Measurements from ENCODE around the gene RNF220. TPM values are rescaled to one million over a fixed set of nuclear protein-coding genes. Genes with fewer than 3 reads are reported as not detected.

Gene RNF220
- total and polyA plus RNA-seq, 2 of the 13 experiments (the other 11 are each of a cell fraction or from before 2014, with no cell fraction given): 48.2 to 72.1 TPM

DNA sequence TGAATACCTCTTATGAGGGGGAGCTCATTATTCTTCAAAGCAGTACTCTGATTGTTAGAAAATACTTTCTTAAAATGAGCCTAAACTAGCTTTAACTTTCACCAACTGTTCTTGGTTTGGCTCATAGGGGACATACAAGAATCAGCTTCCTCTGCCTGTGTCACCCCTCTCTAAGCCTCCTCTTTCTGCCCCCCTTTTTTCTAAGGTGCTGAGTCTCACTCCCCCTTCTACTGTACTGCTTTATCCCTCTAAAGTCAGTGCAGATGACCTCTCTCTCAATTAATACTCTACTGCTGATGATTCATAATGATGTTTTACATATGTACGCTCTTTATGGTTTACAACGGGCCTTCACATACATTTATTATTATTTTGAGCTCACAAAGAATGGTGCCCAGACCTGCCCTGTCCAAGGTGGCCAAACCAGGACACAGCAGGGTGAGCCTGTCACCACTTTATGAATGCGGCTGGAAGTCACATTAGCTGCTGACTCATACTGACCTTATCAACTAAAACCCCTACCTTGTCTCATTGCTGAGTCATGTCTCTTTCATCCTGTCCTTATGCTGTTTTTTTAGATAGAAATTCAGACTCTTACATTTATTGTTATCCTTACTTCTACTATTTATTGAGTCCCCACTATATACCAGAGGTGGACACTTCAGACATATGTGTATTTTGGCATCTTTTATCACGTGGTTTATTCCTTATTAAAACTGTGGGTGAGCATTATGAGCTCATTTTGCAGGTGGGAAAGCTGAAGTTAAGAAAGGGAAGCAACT is 126.9 kb downstream of the RNF220 start (continued):
- no peak for TF ChIP-seq ZNF234 (CRISPR knock-in tag; conservative IDR thresholded peaks at IDR 0.05)
- no peak for TF ChIP-seq SRY (CRISPR knock-in tag; IDR thresholded peaks at IDR 0.05)
- TF ChIP-seq KAT8 (CRISPR knock-in tag; IDR thresholded peaks at IDR 0.05): 0 out of 2 replicates have a peak, but pooled peaks have one; percentile 11
- TF ChIP-seq ZFP36L2 (CRISPR knock-in tag; IDR thresholded peaks at IDR 0.05): no peak
- TF ChIP-seq, protein P1, sequence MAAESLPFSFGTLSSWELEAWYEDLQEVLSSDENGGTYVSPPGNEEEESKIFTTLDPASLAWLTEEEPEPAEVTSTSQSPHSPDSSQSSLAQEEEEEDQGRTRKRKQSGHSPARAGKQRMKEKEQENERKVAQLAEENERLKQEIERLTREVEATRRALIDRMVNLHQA (CRISPR knock-in tag; IDR thresholded peaks at IDR 0.05): no peak
- peak; percentile 66; the same call in 1 of the 2 replicates for TF ChIP-seq NFE2 (CRISPR knock-in tag; IDR thresholded peaks at IDR 0.05)
- peak in 1 of 2 experiments; percentile 28; a peak in 1 of 4 replicates for TF ChIP-seq EP300 (IDR thresholded peaks at IDR 0.05; ENCODE audit: low read depth in 2 of 2, low read length in 2 of 2)
- no peak for TF ChIP-seq EP300 (CRISPR knock-in tag; IDR thresholded peaks at IDR 0.05; ENCODE audit: borderline replicate concordance)
- TF ChIP-seq POLR2A (IDR thresholded peaks at IDR 0.05; ENCODE audit: insufficient read depth in 1 of 2, low read depth in 2 of 2, low read length in 2 of 2): no peak
- no peak for TF ChIP-seq ZNF672 (CRISPR knock-in tag; IDR thresholded peaks at IDR 0.05)
- peak; percentile 77 for TF ChIP-seq FOSL2 (CRISPR knock-in tag; IDR thresholded peaks at IDR 0.05)
- no peak for TF ChIP-seq HNF4G (IDR thresholded peaks at IDR 0.05; ENCODE audit: borderline replicate concordance, low read depth, low read length)
- no peak for TF ChIP-seq HNF4G (CRISPR knock-in tag; IDR thresholded peaks at IDR 0.05; ENCODE audit: borderline replicate concordance, low read depth)
- TF ChIP-seq GABPB1 (CRISPR knock-in tag; IDR thresholded peaks at IDR 0.05): no peak
- TF ChIP-seq, protein P2, sequence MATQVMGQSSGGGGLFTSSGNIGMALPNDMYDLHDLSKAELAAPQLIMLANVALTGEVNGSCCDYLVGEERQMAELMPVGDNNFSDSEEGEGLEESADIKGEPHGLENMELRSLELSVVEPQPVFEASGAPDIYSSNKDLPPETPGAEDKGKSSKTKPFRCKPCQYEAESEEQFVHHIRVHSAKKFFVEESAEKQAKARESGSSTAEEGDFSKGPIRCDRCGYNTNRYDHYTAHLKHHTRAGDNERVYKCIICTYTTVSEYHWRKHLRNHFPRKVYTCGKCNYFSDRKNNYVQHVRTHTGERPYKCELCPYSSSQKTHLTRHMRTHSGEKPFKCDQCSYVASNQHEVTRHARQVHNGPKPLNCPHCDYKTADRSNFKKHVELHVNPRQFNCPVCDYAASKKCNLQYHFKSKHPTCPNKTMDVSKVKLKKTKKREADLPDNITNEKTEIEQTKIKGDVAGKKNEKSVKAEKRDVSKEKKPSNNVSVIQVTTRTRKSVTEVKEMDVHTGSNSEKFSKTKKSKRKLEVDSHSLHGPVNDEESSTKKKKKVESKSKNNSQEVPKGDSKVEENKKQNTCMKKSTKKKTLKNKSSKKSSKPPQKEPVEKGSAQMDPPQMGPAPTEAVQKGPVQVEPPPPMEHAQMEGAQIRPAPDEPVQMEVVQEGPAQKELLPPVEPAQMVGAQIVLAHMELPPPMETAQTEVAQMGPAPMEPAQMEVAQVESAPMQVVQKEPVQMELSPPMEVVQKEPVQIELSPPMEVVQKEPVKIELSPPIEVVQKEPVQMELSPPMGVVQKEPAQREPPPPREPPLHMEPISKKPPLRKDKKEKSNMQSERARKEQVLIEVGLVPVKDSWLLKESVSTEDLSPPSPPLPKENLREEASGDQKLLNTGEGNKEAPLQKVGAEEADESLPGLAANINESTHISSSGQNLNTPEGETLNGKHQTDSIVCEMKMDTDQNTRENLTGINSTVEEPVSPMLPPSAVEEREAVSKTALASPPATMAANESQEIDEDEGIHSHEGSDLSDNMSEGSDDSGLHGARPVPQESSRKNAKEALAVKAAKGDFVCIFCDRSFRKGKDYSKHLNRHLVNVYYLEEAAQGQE (IDR thresholded peaks at IDR 0.05; ENCODE audit: borderline replicate concordance in 1 of 2, low read depth in 1 of 2, low read length in 2 of 2): peak in 1 of 2 experiments; percentile 70; a peak in 2 of 4 replicates
- TF ChIP-seq MAFF (IDR thresholded peaks at IDR 0.05; ENCODE audit: low read depth, low read length): peak; percentile 83
- TF ChIP-seq NFE2L2 (IDR thresholded peaks at IDR 0.05; ENCODE audit: low read length): peak; percentile 82
- TF ChIP-seq MAFG (CRISPR knock-in tag; IDR thresholded peaks at IDR 0.05): peak; percentile 82
